HG03442 (cell line): ENCODE measurements around the gene CDH2.

ENCODE experiments used
- ATAC-seq: cut with Tn5 transposase; IDR thresholded peaks from one replicate; pipeline ENCODE4 v1.9.1; 2021; ENCODE audit warnings: mild to moderate bottlenecking, moderate library complexity; ENCODE audit not compliant: unreplicated experiment

Gene CDH2

DNA sequence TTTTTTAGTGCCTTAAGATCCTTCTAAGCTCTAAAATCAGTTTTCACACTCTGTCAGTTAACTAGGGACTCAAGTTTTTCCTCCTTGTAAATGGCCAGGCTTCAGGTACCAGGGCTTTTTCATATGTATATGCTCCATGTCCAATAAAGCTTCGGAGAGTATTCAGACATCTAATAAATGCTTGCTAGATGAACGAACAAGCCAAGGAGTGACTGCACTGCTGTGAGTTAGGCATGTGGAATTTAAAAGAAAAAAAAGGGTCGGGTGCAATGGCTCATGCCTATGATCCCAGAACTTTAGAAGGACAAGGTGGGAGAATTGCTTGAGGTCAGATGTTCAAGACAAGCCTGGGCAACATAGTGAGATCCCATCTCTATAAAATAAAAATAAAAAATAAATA is 81.9 kb downstream of the CDH2 start:
- ATAC-seq = no peak

GRCh38 chr18:28091197-28091596 is 85.7 kb downstream of the CDH2 start:
- no peak for ATAC-seq

DNA sequence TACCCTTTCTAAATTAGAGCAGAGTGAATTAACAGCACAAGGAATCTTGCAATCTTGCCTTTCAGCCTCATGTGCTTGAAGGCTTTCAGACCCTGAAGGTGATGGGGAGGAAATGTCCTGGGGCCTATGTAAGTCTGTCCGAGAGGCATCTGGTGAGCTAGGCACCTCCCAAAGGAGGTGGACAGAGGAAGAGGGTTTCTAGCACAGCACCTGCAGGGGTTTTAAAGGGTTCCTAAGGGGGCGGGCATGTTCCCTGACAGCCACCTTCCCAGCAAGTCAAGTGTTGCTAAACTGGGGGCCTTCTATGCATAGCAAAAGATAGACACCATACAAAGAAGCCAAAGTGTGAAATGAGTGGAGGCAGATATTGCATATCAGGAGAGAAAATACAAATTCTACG is 88.5 kb downstream of the CDH2 start:
- ATAC-seq = no peak

GRCh38 chr18:28086670-28087552 is 90.0 kb downstream of the CDH2 start:
- ATAC-seq = no peak

DNA sequence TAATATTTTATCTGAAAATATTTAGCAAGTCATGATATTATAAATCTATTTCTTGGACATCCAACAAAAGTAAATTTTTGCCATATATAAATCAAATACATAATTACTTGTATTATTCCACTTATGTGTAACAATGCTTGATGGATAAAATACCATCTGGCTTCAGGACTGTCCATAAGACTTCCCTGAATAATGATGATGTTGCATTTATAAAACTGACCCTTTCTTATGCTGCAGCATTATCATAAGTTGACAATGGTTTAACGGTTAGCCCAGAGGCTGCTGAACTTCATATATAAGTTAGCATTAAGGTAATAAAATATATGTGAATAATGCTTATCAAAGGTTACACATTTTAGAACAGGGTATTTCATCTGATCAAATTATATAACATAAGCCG is 95.4 kb downstream of the CDH2 start:
- ATAC-seq = no peak

GRCh38 chr18:28080876-28081300 is 96.0 kb downstream of the CDH2 start:
- ATAC-seq = no peak

DNA sequence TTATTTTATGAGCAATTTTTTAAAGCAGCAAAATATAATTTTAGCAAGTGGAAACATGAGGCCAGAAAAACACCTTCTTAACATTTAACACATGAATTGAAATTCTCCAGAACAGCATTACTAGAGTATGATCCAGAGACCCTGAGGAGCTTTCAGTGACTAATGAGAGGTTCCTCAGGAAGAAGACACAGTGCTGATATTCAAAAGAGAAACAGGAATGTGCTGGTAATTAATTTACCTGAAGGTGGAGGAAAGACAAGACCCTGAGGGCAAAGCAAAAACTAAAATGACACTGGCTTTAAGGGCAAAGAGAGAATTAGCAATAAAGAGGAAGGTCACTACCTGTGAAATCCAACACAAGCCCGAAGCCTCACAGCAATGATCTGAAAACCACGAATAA is 97.0 kb downstream of the CDH2 start:
- ATAC-seq = no peak

DNA sequence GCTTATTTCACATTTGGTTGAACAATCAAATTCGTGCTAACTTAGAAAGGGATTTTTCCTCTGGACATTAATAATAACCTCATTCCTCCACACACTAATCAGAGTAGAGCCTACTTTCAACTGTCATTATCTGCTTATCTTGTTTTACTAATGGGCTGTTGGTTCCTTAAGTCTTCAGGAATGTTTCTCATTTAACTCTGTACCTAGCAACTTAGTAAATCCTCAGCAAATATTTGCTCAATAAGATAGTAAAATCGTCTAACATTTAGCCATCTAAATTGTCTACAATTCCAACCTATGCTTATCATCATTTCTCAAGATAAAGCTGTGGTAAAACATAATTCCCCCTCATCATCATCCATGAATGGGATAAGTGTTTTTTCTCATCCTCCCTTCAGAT is 98.1 kb downstream of the CDH2 start:
- ATAC-seq = no peak

DNA sequence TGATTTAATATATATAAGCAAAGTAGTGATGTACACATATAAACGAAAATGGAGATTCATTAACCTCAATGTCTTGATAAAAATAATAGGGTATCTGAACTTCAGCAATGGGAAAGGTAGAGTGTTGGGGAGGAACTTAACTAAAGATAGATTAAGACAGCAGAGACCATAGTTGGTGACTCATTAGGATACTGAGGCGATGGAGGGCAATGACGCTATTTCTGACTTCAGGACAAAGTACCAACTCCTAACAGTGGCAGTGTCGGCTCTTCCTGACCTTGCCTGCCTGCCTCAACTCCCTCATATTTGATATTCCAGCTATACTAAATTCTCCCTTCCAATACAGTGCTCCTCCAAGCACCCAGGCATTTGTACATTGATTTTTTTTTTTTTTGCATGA is 98.6 kb downstream of the CDH2 start:
- ATAC-seq = no peak

DNA sequence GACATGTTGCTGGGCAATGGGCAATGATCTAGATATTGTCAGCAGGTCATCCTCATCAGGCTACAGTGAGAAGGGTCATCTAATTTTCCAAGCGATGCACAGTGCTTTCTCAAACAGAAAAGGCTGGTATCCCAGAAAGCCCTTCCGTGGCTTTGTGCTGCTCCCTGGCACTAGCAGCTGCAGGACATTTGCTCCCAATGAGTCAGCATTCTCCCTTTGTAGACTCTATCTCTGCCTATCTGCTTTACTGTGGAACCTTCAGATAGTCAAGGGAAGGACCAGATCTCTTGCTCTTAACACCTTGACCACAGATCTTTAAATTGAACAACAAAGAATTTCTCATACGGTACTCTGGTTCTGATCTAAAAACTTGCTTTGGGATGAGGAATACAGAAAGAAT is 101.4 kb downstream of the CDH2 start:
- no peak for ATAC-seq

GRCh38 chr18:28074076-28074475 is 102.9 kb downstream of the CDH2 start:
- no peak for ATAC-seq

DNA sequence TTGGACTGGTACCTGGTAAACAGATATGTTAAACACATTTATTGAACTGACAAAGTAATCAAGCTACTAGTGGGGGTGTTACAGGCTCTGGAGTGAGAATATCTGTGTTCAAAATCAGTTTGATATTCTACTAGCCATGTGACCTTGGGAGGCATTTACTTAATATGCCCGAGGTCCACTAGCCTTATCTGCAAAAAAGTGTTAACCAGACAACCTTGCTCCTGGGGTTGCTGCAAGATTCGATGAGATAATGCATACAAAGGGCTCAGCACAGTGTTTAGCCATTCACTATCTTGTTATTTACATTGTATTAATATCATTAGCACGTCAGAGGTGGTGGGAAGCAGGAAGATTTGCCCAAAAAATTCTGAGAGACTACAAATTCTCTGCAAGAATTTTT is 103.3 kb downstream of the CDH2 start:
- no peak for ATAC-seq

DNA sequence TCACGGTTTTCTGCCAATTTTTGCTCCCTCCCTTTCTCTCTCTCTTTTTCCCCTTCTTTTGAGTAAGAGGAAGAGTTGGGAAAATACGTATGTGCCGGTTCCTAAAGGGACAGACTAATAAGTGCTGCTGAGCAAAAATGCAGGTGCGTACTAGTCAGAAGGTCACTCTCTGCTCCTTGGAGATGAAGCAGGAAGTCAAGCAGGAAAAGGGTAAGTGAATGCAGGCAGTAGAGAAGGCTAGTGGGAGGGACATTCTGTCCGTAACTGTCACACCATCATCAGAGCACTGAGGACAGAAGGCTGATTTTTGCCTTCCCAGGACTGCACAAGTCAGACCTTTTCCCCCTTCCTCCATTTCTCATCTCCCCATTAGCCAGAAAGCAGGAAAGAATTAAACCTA is 105.7 kb downstream of the CDH2 start:
- no peak for ATAC-seq

GRCh38 chr18:28068207-28068606 is 108.7 kb downstream of the CDH2 start:
- ATAC-seq = no peak

GRCh38 chr18:28067346-28067745 is 109.6 kb downstream of the CDH2 start:
- ATAC-seq = no peak

DNA sequence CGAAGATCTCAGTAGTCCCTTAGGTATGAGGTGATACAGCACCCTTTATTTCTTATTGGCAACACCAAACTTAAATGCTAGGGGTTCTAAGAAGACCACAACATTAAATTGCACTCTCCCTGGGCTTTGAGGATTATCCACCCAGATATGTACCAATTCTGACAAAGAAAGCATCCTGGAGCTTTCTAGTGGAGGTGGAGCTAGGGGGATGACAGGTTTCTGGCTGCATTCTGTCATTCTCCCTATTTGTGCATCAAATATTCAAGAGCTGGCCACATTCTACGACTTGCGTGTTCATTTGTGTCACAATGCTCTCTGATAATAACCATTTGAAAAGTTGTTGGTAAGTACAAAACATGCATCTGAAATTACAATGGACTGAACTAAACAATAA is 111.1 kb downstream of the CDH2 start:
- ATAC-seq = no peak

DNA sequence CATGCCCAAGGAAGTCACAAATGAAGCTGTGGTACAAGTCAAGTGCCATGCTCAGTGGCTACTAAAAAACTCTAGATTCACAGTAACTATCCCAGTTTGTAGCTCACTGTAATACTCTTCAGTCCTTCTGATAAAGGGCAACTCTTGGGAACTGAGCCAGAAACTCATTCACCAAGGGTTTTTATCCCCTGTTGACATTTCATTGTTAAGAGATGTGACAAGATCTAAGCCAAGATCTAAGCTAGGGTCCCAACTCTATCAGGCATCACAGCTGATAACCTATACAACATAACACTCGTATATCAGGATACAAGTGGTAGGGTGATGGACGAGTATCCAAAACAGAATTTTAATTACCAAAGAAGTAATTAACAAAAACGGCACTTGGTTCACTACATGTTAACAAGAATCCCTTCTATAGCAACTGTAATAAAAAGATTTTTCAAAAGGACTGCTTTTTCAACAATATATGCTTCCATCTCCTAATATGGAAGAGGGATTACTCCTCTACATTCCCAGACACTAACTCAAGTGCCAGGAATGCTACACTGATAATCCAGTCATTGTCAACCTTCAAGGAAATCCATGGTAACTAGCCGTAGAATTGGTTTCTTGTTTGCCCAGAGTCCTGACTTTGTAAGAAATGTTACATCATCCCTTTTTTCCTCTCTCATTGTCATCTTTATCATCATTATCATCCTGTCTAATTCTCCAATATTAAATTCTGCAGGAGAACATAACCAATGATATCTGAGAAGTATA is 111.7 kb downstream of the CDH2 start:
- no peak for ATAC-seq

GRCh38 chr18:28063926-28064325 is 113.0 kb downstream of the CDH2 start:
- no peak for ATAC-seq

DNA sequence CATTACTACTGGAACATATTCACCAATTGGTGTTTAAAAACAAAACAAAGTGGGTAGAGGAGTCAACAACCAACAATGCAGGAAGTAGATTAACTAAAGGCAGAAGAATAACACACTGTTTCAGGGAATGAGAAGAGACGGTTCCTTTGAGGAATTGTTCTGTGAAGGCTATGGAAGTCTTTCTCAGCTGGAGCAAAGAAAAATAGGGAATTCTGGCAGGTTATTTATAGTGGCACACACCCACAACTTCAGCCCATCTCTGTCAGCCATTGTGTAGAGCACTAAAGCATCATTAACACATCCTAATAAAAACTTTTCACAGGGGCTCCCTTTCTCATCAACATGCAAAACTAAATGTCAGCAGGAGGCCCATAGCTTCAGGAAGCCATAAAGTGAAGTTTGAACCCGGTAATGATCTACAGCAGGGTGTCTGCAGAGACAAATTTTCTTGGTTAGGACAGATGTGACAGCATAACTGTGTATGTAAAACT is 113.6 kb downstream of the CDH2 start:
- ATAC-seq = no peak

DNA sequence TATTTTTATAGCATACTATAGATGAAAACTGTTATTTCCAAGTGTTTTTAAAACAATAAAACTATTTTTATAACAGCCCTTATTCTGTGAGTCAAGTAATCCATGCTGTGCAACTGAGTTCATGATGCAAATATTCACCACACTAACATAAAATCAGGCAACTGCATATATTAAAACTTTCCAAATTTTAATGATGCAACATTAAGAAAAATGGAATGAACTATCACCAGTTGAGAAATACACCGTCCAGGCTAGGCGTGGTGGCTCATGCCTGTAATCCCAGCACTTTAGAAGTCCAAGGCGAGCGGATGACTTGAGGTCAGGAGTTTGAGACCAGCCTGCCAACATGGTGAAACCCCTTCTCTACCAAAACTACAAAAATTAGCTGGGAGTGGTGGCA is 114.5 kb downstream of the CDH2 start:
- ATAC-seq = no peak

- ATAC-seq = no peak
Observed at GRCh38 chr18:28059861-28060260, 117.1 kb downstream of the CDH2 start.

DNA sequence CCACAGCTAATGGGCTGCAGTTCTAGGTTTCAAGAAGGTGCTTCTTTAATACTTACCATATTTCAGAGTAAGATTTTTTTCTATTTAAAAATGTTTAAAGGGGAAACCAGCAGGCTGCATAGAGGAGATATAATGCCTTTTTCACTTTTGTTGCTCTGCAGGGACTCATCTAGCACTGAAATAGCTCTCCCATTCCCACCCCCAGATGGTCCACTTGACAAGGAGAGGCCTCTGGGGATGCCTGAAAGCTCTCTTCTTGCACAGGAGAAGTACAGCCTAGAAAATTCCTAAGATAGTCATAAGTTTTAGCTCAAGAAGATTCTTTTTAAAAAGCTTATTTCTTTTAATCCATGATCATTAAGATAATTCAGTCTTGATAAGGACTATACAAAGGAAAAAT is 126.4 kb downstream of the CDH2 start:
- ATAC-seq = no peak
